ENCODE results near the gene COX10. TPM values are rescaled to one million over a fixed set of nuclear protein-coding genes. Genes with fewer than 3 reads are reported as not detected.
A peak's percentile ranks its signal among the peaks of the same experiment; 100 is the strongest.

COX10 gene
- total and polyA plus RNA-seq, 8 donors: 7.6 to 40.4 (median 17.0) TPM

DNA sequence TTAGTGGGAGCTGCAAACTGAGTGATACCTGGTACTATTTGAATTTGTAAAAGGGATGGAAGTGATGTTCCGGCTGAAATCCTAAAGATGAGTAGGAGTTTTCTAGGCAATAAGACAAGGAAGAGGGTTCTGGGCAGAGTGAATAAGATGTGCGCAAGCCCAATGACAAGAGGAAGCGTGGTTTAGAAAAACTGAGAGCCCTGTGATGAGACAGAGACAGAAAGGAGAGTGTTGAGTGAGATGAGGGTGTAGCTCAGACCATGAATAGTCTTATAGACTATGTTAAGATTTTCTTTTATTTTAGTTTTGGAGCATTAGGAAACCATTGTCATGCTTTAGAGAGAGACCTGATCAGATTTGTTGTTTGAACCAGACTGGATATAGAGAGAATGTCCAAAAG, 50.2 kb downstream of the COX10 start:
- WGBS, 5 donors: 88 to 93% (median 91%) methylated on average over 3 of the region's 3 CpGs
- Histone ChIP-seq H3K9me3 (no peaks in the 10 kb centered on the region), H3K36me3 (no peaks in the 10 kb centered on the region), H3K27ac (no peak overlapping the region), H3K4me3 (no peak overlapping the region), H3K27me3 (no peaks in the 10 kb centered on the region), H3K4me1 (no peaks in the 10 kb centered on the region)
- DNase-seq: no peak
- TF ChIP-seq POLR2A (IDR thresholded peaks at IDR 0.05) (no peak), POLR2AphosphoS5 (IDR thresholded peaks at IDR 0.05) (no peak)
- intact Hi-C loops (cut with DNase I; ENCODE audit: low total_unique reads): no loop called here

DNA sequence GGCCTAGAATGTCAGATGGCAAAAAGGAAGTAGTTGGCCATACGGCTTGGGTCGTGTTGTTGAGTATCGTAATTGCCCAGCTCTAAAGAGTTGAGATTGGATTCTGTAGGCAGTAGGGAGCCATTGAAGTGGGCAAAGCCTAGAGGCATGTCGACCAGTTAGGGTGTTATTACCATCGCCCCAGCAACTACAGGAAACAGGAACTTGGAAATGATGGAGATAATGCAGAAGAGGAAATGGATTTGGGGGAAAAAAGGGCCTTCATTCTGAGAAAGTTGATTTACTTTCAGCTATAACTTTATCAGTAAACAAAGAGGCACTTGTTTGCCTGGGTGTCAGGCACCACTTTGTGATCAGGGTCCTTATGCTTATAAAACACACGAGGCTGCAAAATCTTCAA, 52.6 kb downstream of the COX10 start:
- intact Hi-C loops (cut with DNase I; ENCODE audit: low total_unique reads): no loop called here
- Histone ChIP-seq H3K9me3 (no peaks in the 10 kb centered on the region), H3K36me3 (no peaks in the 10 kb centered on the region), H3K4me1 (no peaks in the 10 kb centered on the region), H3K27ac (no peak overlapping the region), H3K27me3 (no peaks in the 10 kb centered on the region), H3K4me3 (no peak overlapping the region)
- 84 to 90% (median 87%) methylated on average over 6 of the region's 6 CpGs for WGBS, 5 donors
- DNase-seq: no peak
- TF ChIP-seq EP300 (IDR thresholded peaks at IDR 0.05) (no peak), POLR2AphosphoS5 (IDR thresholded peaks at IDR 0.05) (no peak), POLR2A (IDR thresholded peaks at IDR 0.05) (no peak)
- TF ChIP-seq, protein P1, sequence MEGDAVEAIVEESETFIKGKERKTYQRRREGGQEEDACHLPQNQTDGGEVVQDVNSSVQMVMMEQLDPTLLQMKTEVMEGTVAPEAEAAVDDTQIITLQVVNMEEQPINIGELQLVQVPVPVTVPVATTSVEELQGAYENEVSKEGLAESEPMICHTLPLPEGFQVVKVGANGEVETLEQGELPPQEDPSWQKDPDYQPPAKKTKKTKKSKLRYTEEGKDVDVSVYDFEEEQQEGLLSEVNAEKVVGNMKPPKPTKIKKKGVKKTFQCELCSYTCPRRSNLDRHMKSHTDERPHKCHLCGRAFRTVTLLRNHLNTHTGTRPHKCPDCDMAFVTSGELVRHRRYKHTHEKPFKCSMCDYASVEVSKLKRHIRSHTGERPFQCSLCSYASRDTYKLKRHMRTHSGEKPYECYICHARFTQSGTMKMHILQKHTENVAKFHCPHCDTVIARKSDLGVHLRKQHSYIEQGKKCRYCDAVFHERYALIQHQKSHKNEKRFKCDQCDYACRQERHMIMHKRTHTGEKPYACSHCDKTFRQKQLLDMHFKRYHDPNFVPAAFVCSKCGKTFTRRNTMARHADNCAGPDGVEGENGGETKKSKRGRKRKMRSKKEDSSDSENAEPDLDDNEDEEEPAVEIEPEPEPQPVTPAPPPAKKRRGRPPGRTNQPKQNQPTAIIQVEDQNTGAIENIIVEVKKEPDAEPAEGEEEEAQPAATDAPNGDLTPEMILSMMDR (IDR thresholded peaks at IDR 0.05): no peak

DNA sequence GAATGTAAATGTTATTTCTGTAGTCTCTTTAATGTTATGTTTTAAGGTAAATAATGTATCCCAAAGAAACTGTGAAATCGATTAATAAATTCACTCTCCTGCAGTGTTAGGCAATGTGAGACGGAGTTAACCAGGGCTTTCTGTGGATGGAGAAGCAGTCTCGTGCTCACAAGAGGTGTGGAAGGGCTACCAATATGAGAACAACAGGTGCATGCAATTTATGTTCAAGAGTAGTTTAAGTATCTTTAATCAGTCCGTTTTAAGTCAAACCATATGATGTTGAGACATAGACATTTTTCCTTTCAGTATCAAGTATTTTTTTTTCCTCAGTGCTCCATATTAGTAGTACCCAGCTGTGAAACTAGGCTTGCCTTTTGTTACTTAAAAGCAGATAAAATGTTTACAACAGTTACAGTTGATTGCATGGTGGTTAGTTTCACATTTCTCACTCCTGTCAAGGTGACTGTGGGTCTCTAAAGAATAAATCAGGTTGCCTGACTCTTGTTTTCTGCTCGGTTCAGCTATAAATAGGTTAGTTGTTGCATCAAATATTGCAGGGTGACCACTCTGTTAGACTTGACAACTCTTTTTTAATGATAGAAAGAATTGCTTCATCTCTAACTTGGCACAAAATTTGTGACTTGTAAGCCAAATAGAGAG, 54.4 kb downstream of the COX10 start:
- H3K27me3 ChIP-seq: no peaks in the 10 kb centered on the region
- no peak overlapping the region for H3K4me3 ChIP-seq
- 84 to 89% (median 86%) methylated on average over 5 of the region's 5 CpGs for WGBS, 5 donors
- intact Hi-C loops (cut with DNase I; ENCODE audit: low total_unique reads): no loop called here
- H3K4me1 ChIP-seq: no peaks in the 10 kb centered on the region
- DNase-seq: no peak
- H3K9me3 ChIP-seq: no peaks in the 10 kb centered on the region
- H3K27ac ChIP-seq: no peak overlapping the region
- H3K36me3 ChIP-seq: no peaks in the 10 kb centered on the region
- TF ChIP-seq POLR2AphosphoS5 (IDR thresholded peaks at IDR 0.05): no peak
- TF ChIP-seq, protein P1 (IDR thresholded peaks at IDR 0.05): no peak
- no peak for TF ChIP-seq EP300 (IDR thresholded peaks at IDR 0.05)
- no peak for TF ChIP-seq POLR2A (IDR thresholded peaks at IDR 0.05)

DNA sequence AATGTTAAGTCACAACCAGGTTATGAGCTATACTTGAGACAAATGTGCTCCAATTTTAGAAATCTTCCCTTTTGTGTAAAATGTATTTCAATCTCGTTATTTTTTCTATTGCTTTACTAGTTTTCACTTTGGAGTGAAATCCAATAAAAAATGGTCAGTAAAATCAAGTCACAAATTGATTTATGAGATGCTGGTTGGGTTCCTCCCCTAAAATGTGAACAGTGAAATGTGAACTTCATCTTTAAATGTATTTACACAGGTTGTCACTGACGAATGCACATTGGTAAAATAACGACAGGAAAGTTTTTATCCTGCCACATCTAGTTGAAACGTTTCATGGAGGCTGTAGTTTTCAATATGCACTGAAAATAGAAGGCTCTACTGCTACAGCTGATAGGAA, 55.5 kb downstream of the COX10 start:
- H3K9me3 ChIP-seq: no peaks in the 10 kb centered on the region
- 61 to 72% (median 68%) methylated on average over 4 of the region's 4 CpGs for WGBS, 5 donors
- intact Hi-C loops (cut with DNase I; ENCODE audit: low total_unique reads): no loop called here
- no peak overlapping the region for H3K4me3 ChIP-seq
- no peak for DNase-seq
- no peak overlapping the region for H3K27ac ChIP-seq
- TF ChIP-seq POLR2AphosphoS5 (IDR thresholded peaks at IDR 0.05) (no peak), EP300 (IDR thresholded peaks at IDR 0.05) (no peak)
- no peaks in the 10 kb centered on the region for H3K27me3 ChIP-seq
- H3K36me3 ChIP-seq: no peaks in the 10 kb centered on the region
- H3K4me1 ChIP-seq: no peaks in the 10 kb centered on the region

DNA sequence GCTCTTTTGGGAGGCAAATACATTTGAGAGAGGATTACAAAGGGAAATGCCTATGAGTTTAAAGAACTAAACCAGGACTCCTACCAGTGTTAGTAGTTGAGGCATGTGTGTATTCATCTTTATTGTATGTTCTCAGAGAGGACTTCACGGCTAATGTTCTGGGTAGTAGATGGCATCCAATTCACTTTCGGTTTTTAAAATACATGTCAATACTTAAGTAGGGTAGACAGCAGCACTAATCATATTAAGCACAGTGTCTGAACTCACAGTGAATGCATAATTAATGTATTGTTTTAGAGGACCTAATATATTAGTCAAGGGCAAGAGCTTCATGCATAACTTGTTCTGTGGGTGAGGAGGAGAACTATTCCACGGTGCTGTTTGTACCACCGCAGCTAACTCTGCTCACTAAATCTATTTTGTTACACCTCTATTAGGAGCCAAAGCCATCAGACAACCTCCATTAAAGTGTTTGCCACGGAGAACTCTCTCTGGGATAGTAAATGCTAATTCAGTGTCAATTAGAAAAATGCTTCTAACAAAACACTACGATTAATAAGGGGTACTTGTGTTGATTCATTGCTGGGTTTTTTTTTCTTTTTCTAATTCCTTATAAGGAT, 56.3 kb downstream of the COX10 start:
- H3K4me3 ChIP-seq: peak overlapping the region in 1 of 4 donors; percentile 0
- no peak overlapping the region for H3K27ac ChIP-seq
- intact Hi-C loops (cut with DNase I; ENCODE audit: low total_unique reads): no loop called here
- H3K36me3 ChIP-seq: no peaks in the 10 kb centered on the region
- DNase-seq: no peak
- TF ChIP-seq EP300 (IDR thresholded peaks at IDR 0.05): no peak
- no peak for TF ChIP-seq POLR2AphosphoS5 (IDR thresholded peaks at IDR 0.05)
- TF ChIP-seq, protein P1 (IDR thresholded peaks at IDR 0.05): no peak
- no peak for TF ChIP-seq POLR2A (IDR thresholded peaks at IDR 0.05)
- 77 to 82% (median 78%) methylated on average over 6 of the region's 6 CpGs for WGBS, 5 donors
- H3K27me3 ChIP-seq: no peaks in the 10 kb centered on the region
- H3K4me1 ChIP-seq: no peaks in the 10 kb centered on the region
- H3K9me3 ChIP-seq: no peaks in the 10 kb centered on the region
